SK-N-SH (cell line): ENCODE measurements around the gene KRTAP20-2.

ENCODE experiments used
- EP300 ChIP-seq, 2 experiments: IDR thresholded peaks; 2 replicates each; pipeline versions ENCODE4 v1.4.0 to v1.6.1; 2012; ENCODE audit warnings: borderline replicate concordance in 1 of 2, low read depth in 1 of 2, low read length in 1 of 2
- EZH2phosphoT487 ChIP-seq: fragments of 200-600 bp; sonication (generic); IDR thresholded peaks from 2 replicates; pipeline ENCODE4 v1.6.1; 2017; ENCODE audit warnings: low read depth, mixed run types, mild to moderate bottlenecking, antibody characterized with exemption, moderate library complexity, borderline replicate concordance
- GATA2 ChIP-seq: sonication (generic); formaldehyde crosslinking; IDR thresholded peaks from 2 replicates; pipeline ENCODE4 v1.5.0; 2020; ENCODE audit warnings: mild to moderate bottlenecking, missing genetic modification reagents
- PBX3 ChIP-seq: IDR thresholded peaks from 2 replicates; pipeline ENCODE4; 2012
- POLR2AphosphoS5 ChIP-seq: IDR thresholded peaks from 2 replicates; pipeline ENCODE4 v1.6.1; 2012; ENCODE audit warnings: low read depth, low read length
- RAD21 ChIP-seq: IDR thresholded peaks from 2 replicates; pipeline ENCODE4 v1.6.1; 2012; ENCODE audit warnings: mild to moderate bottlenecking, low read length
- RCOR1 ChIP-seq: fragments of 150-350 bp; IDR thresholded peaks from 2 replicates; pipeline ENCODE4 v1.6.1; 2017; ENCODE audit warnings: antibody characterized with exemption, low read length
- SIN3A ChIP-seq: IDR thresholded peaks from 2 replicates; pipeline ENCODE4 v1.6.1; 2012; ENCODE audit warnings: low read depth, mild to moderate bottlenecking, low read length, moderate library complexity, borderline replicate concordance
- TAF1 ChIP-seq: IDR thresholded peaks from 2 replicates; pipeline ENCODE4 v1.6.1; 2012; ENCODE audit warnings: low read depth, mild to moderate bottlenecking, low read length, moderate library complexity, borderline replicate concordance
- ZBTB33 ChIP-seq: IDR thresholded peaks from 2 replicates; pipeline ENCODE4 v1.4.0; 2012; ENCODE audit warnings: low read depth, borderline replicate concordance
- TF ChIP-seq, protein P1 (sequence below): fragments of 200-600 bp; sonication (generic); IDR thresholded peaks from 2 replicates; pipeline ENCODE4 v1.6.1; 2017; ENCODE audit warnings: antibody characterized with exemption, mild to moderate bottlenecking, moderate library complexity
- TF ChIP-seq, protein P2 (sequence below): IDR thresholded peaks from 2 replicates; pipeline ENCODE4 v1.6.1; 2012; ENCODE audit warnings: mild to moderate bottlenecking, low read depth, low read length, moderate library complexity
- TF ChIP-seq, protein P3 (sequence below): fragments of 150-350 bp; IDR thresholded peaks from 2 replicates; pipeline ENCODE4 v1.6.1; 2017; ENCODE audit warnings: antibody characterized with exemption, low read length, low read depth, borderline replicate concordance

DNA sequence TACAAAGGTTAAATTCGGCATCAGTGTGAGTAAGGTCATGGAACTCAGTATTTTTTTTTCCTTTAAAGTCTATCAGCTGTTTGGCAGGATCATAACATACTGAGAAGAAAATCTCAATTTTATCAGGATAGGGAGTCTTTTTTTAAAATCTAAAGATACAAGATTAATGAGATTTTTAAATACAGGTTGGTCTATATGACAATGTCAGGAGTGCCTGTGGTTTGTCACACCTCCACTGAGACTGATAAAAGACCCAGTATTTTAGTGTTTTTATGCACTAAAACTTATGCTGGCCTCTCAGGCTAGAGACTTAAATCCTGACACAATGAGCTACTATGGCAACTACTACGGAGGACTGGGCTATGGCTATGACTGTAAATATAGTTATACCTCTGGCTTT, 7.6 kb downstream of the KRTAP20-2 start, which contains the start of gene KRTAP20-3:
- TF ChIP-seq, protein P1, sequence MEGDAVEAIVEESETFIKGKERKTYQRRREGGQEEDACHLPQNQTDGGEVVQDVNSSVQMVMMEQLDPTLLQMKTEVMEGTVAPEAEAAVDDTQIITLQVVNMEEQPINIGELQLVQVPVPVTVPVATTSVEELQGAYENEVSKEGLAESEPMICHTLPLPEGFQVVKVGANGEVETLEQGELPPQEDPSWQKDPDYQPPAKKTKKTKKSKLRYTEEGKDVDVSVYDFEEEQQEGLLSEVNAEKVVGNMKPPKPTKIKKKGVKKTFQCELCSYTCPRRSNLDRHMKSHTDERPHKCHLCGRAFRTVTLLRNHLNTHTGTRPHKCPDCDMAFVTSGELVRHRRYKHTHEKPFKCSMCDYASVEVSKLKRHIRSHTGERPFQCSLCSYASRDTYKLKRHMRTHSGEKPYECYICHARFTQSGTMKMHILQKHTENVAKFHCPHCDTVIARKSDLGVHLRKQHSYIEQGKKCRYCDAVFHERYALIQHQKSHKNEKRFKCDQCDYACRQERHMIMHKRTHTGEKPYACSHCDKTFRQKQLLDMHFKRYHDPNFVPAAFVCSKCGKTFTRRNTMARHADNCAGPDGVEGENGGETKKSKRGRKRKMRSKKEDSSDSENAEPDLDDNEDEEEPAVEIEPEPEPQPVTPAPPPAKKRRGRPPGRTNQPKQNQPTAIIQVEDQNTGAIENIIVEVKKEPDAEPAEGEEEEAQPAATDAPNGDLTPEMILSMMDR = no peak
- TF ChIP-seq EZH2phosphoT487 (no peak), RAD21 (no peak), SIN3A (no peak), RCOR1 (no peak), EP300 (IDR thresholded peaks at IDR 0.05; ENCODE audit: borderline replicate concordance in 1 of 2, low read depth in 1 of 2, low read length in 1 of 2) (no peak), GATA2 (no peak), ZBTB33 (no peak), POLR2AphosphoS5 (no peak), PBX3 (no peak), TAF1 (no peak)
- TF ChIP-seq, protein P2, sequence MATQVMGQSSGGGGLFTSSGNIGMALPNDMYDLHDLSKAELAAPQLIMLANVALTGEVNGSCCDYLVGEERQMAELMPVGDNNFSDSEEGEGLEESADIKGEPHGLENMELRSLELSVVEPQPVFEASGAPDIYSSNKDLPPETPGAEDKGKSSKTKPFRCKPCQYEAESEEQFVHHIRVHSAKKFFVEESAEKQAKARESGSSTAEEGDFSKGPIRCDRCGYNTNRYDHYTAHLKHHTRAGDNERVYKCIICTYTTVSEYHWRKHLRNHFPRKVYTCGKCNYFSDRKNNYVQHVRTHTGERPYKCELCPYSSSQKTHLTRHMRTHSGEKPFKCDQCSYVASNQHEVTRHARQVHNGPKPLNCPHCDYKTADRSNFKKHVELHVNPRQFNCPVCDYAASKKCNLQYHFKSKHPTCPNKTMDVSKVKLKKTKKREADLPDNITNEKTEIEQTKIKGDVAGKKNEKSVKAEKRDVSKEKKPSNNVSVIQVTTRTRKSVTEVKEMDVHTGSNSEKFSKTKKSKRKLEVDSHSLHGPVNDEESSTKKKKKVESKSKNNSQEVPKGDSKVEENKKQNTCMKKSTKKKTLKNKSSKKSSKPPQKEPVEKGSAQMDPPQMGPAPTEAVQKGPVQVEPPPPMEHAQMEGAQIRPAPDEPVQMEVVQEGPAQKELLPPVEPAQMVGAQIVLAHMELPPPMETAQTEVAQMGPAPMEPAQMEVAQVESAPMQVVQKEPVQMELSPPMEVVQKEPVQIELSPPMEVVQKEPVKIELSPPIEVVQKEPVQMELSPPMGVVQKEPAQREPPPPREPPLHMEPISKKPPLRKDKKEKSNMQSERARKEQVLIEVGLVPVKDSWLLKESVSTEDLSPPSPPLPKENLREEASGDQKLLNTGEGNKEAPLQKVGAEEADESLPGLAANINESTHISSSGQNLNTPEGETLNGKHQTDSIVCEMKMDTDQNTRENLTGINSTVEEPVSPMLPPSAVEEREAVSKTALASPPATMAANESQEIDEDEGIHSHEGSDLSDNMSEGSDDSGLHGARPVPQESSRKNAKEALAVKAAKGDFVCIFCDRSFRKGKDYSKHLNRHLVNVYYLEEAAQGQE = no peak
- TF ChIP-seq, protein P3, sequence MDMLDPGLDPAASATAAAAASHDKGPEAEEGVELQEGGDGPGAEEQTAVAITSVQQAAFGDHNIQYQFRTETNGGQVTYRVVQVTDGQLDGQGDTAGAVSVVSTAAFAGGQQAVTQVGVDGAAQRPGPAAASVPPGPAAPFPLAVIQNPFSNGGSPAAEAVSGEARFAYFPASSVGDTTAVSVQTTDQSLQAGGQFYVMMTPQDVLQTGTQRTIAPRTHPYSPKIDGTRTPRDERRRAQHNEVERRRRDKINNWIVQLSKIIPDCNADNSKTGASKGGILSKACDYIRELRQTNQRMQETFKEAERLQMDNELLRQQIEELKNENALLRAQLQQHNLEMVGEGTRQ = no peak
